Panc1 (cell line): ENCODE measurements around the gene DCLK2.
"Not testable (repeated sequence)": the region's sequence is repeated elsewhere in the genome, so short reads cannot be mapped to it uniquely, and the experiment has no call there.

Source experiments
- CTCF ChIP-seq: fragments of 450-650 bp; IDR thresholded peaks from 2 replicates; pipeline ENCODE4 v1.5.1; 2017; ENCODE audit warnings: mild to moderate bottlenecking
- REST ChIP-seq, 2 experiments: IDR thresholded peaks; 2 replicates each; pipeline ENCODE4 v1.6.1; 2011 to 2012; ENCODE audit warnings: low read depth in 2 of 2, control low read depth in 1 of 2, low read length in 1 of 2, mild to moderate bottlenecking in 1 of 2, moderate library complexity in 1 of 2; ENCODE audit not compliant: insufficient read depth in 1 of 2

- TF ChIP-seq CTCF; REST (IDR thresholded peaks at IDR 0.05; ENCODE audit: insufficient read depth in 1 of 2, low read depth in 2 of 2, low read length in 1 of 2): not testable (repeated sequence)
These were observed 106.8 kb downstream of the DCLK2 start for GRCh38 chr4:150185033-150185432.
